MM.1S (cell line): ENCODE results near the gene AXIN2.

ENCODE experiments used
- DNase-seq: peaks from one replicate; pipeline ENCODE4 v3.0.0-alpha.2; 2015
- H2AFZ ChIP-seq: fragments of 300-600 bp; sonication (generic); 2 replicates; pipeline ENCODE4 v1.6.0; 2016; ENCODE audit warnings: antibody characterized with exemption, low read length
- H3F3A ChIP-seq: fragments of 300-600 bp; sonication (generic); 2 replicates; pipeline ENCODE4 v1.6.1; 2016; ENCODE audit warnings: mild to moderate bottlenecking, antibody characterized with exemption, low read length, moderate library complexity, mixed read lengths; ENCODE audit not compliant: insufficient read depth
- H3K27ac ChIP-seq: fragments of 300-600 bp; sonication (generic); 2 replicates; pipeline ENCODE4 v1.5.1; 2016; ENCODE audit warnings: mild to moderate bottlenecking, low read length
- H3K27me3 ChIP-seq: fragments of 300-600 bp; sonication (generic); replicated peaks from 2 replicates; pipeline ENCODE4 v1.6.0; 2016; ENCODE audit warnings: low read length; ENCODE audit not compliant: insufficient read depth
- H3K36me3 ChIP-seq: fragments of 300-600 bp; sonication (generic); replicated peaks from 2 replicates; pipeline ENCODE4 v1.6.1; 2016; ENCODE audit warnings: mild to moderate bottlenecking, low read length, mixed read lengths; ENCODE audit not compliant: insufficient read depth
- H3K4me1 ChIP-seq: fragments of 300-600 bp; sonication (generic); 2 replicates; pipeline ENCODE4 v1.6.1; 2016; ENCODE audit warnings: low read length, mixed read lengths
- H3K4me2 ChIP-seq: fragments of 300-600 bp; sonication (generic); 2 replicates; pipeline ENCODE4 v1.6.0; 2016; ENCODE audit warnings: low read depth, low read length
- H3K4me3 ChIP-seq: fragments of 300-600 bp; sonication (generic); 2 replicates; pipeline ENCODE4 v1.5.1; 2016; ENCODE audit warnings: low read length, mixed read lengths
- H3K79me2 ChIP-seq: fragments of 300-600 bp; sonication (generic); 2 replicates; pipeline ENCODE4 v1.6.1; 2016; ENCODE audit warnings: mixed run types, low read length, mixed read lengths
- H3K9ac ChIP-seq: fragments of 300-600 bp; sonication (generic); 2 replicates; pipeline ENCODE4 v1.6.1; 2016; ENCODE audit warnings: low read length, mixed read lengths
- H3K9me2 ChIP-seq: fragments of 300-600 bp; sonication (generic); replicated peaks from 2 replicates; pipeline ENCODE4 v1.6.1; 2016; ENCODE audit warnings: mild to moderate bottlenecking, low read length, mixed read lengths; ENCODE audit not compliant: insufficient read depth
- H3K9me3 ChIP-seq: fragments of 300-600 bp; sonication (generic); replicated peaks from 2 replicates; pipeline ENCODE4 v1.6.1; 2016; ENCODE audit warnings: mild to moderate bottlenecking, low read length, mixed read lengths; ENCODE audit not compliant: insufficient read depth
- H4K20me1 ChIP-seq: fragments of 300-600 bp; sonication (generic); 2 replicates; pipeline ENCODE4 v1.6.1; 2016; ENCODE audit warnings: mild to moderate bottlenecking, low read length, moderate library complexity, mixed read lengths; ENCODE audit not compliant: insufficient read depth
- CTCF ChIP-seq: fragments of 300-600 bp; sonication (generic); IDR thresholded peaks from 2 replicates; pipeline ENCODE4 v1.5.1; 2016; ENCODE audit warnings: antibody characterized with exemption, low read length, mixed read lengths
- EZH2 ChIP-seq: fragments of 300-600 bp; sonication (generic); optimal IDR thresholded peaks from 2 replicates; pipeline ENCODE3; 2017; ENCODE audit warnings: low read depth, mild to moderate bottlenecking, antibody characterized with exemption, low read length, mixed read lengths
- EZH2phosphoT487 ChIP-seq: fragments of 300-600 bp; sonication (generic); IDR thresholded peaks from 2 replicates; pipeline ENCODE4 v1.6.1; 2018; ENCODE audit warnings: antibody characterized with exemption, low read length

Gene AXIN2

GRCh38 chr17:65496801-65497200 is 64.6 kb downstream of the AXIN2 start:
- DNase-seq: no peak
- Histone ChIP-seq H3K36me3 (no peaks in the 10 kb centered on the region), H3K9me3 (no peaks in the 10 kb centered on the region), H3K27ac (no peak overlapping the region), H3K4me2 (no peak overlapping the region), H3F3A (no peaks in the 10 kb centered on the region), H3K9me2 (no peaks in the 10 kb centered on the region), H3K9ac (no peak overlapping the region), H4K20me1 (no peaks in the 10 kb centered on the region), H2AFZ (no peak overlapping the region), H3K79me2 (no peaks in the 10 kb centered on the region), H3K4me1 (no peaks in the 10 kb centered on the region; the same call in 1 of the 2 replicates), H3K27me3 (no peaks in the 10 kb centered on the region), H3K4me3 (no peak overlapping the region)
- no peak for TF ChIP-seq EZH2

- Histone ChIP-seq H3F3A (no peaks in the 10 kb centered on the region), H4K20me1 (no peaks in the 10 kb centered on the region), H3K27me3 (no peaks in the 10 kb centered on the region), H3K4me2 (peak overlapping the region; percentile 35), H3K9me3 (no peaks in the 10 kb centered on the region), H3K4me3 (peak overlapping the region; percentile 26; the same call in 1 of the 2 replicates), H3K36me3 (no peaks in the 10 kb centered on the region), H3K27ac (peak overlapping the region; percentile 35; the same call in 1 of the 2 replicates), H2AFZ (peak overlapping the region; percentile 57; the same call in 1 of the 2 replicates), H3K79me2 (no peaks in the 10 kb centered on the region), H3K9ac (no peak overlapping the region), H3K9me2 (no peaks in the 10 kb centered on the region), H3K4me1 (no peaks in the 10 kb centered on the region; the same call in 1 of the 2 replicates)
- TF ChIP-seq CTCF: no peak
- no peak for TF ChIP-seq EZH2
- no peak for TF ChIP-seq EZH2phosphoT487
- DNase-seq: peak; percentile 81
These were observed 66.1 kb downstream of the AXIN2 start for GRCh38 chr17:65495122-65496055.

- Histone ChIP-seq H3K9ac (no peak overlapping the region), H3K36me3 (no peaks in the 10 kb centered on the region), H3K27ac (no peak overlapping the region), H3F3A (no peaks in the 10 kb centered on the region), H3K4me2 (no peak overlapping the region), H3K27me3 (no peaks in the 10 kb centered on the region), H3K79me2 (no peaks in the 10 kb centered on the region), H2AFZ (no peak overlapping the region), H3K4me1 (no peaks in the 10 kb centered on the region; the same call in 1 of the 2 replicates), H3K9me2 (no peaks in the 10 kb centered on the region), H4K20me1 (no peaks in the 10 kb centered on the region), H3K4me3 (no peak overlapping the region), H3K9me3 (no peaks in the 10 kb centered on the region)
- no peak for DNase-seq
- TF ChIP-seq CTCF (no peak), EZH2 (no peak), EZH2phosphoT487 (no peak)
These were observed 71.9 kb downstream of the AXIN2 start for GRCh38 chr17:65489413-65490155.
